Hair follicular keratinocyte (primary cell): ENCODE data around the gene GPR143. TPM values are rescaled to one million over a fixed set of nuclear protein-coding genes. Genes with fewer than 3 reads are reported as not detected.

Experiments used
- total RNA-seq: library from RNA; depleted of rRNA; stranded (reverse); fragments of >200 nt; gene quantifications from 2 replicates; pipeline ENCODE4 v1.2.3, GENCODE V29; 2015

The GPR143 gene
- 0.08 TPM in 1 of 2 replicates, not detected in the other for total RNA-seq

DNA sequence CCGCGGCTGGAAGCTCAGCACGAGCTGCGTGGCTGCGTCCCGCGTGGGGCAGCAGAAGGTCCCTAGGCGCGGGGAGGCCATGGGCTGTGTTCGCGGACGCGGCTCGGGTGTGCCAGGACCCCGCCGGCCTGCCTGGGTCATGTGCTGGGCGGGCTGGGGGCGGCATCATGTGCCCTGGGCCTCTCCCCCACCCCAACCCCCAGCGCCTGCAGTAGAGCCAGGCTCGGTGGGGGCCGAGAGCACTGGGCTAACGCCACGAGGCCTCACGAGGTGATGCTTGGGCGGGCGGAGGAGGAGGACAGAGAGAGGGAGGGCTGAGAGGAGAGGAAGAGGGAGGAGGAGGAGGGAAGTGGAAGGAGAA lies at the start of gene GPR143:
GPR143 (minus strand) TSS at position 111 of the 361 bp plus-strand sequence; CDS start at position 81, 30 bp downstream.

DNA sequence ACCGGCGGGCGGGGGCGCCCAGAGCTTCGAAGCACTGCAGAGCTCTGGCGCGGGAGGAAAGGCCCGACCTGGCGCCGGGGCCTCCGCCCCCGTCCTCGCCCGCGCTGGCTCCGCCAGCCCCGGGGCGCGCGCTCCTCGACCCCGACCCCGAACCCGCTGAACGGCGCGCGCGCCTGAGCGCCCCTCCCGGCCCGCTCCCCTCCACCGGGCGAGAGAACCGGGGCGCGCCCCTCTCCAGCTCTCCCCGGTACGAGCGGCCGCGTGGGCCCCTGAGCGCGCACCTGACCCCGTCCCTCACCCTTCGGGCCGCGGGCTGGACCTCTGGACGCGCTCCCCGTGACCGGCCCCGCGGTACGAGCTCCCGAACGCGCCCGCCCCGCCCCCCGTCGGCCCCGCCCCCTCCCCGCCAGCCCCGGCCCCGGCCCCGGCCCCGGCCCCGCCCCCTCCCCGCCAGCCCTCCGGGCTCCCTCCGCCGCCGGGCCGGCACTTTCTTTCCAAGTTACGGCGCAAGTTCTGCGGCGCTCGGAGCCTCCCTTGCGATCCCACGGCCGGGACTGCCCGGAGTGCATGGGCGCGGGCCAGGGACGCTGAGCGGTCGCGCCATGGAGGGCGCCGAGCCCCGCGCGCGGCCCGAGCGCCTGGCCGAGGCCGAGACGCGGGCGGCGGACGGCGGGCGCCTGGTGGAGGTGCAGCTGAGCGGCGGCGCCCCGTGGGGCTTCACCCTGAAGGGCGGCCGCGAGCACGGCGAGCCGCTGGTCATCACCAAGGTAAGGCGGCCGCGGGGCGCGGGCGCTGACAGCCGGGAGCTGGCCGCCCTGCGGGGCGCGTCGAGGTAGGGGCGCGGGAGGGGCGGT lies 20.5 kb upstream of the GPR143 start, which contains the start of gene SHROOM2:
SHROOM2 (plus strand) TSS at position 486 of the 854 bp plus-strand sequence; CDS start at position 603, 117 bp downstream.

Other genes with a start within 250 kb of the GPR143 start
- gene SHROOM2, start 20.6 kb upstream of the GPR143 start, total RNA-seq: 8.6 and 11.6 TPM in 2 replicates
- not detected in 2 replicates for gene CLDN34, start 201.5 kb upstream of the GPR143 start, total RNA-seq